Endothelial cell of umbilical vein (primary cell): Measurements from ENCODE around the gene NEU4.

Experiments used
- EZH2 ChIP-seq: IDR thresholded peaks from 2 replicates; pipeline ENCODE4 v1.6.1; 2012; ENCODE audit warnings: borderline replicate concordance, low read depth, mild to moderate bottlenecking, moderate library complexity, low read length, inconsistent platforms; ENCODE audit not compliant: severe bottlenecking
- POLR2A ChIP-seq: IDR thresholded peaks from 2 replicates; pipeline ENCODE4 v1.6.1; 2012; ENCODE audit warnings: low read depth, mild to moderate bottlenecking, control low read depth, low read length
- POLR2AphosphoS5 ChIP-seq: IDR thresholded peaks from 2 replicates; pipeline ENCODE4 v1.6.1; 2012; ENCODE audit warnings: low read depth, mild to moderate bottlenecking, control low read depth, low read length, moderate library complexity; ENCODE audit not compliant: insufficient read depth
- TF ChIP-seq, protein P1 (sequence below), 2 donors: IDR thresholded peaks; 1 replicate in 1 of 2; 2 replicates in 1 of 2; pipeline ENCODE4 v1.5.1; 2011; ENCODE audit warnings: low read length in 2 of 2, mild to moderate bottlenecking in 2 of 2, moderate library complexity in 2 of 2, control low read depth in 1 of 2, inconsistent platforms in 1 of 2, low read depth in 1 of 2; ENCODE audit not compliant: insufficient read depth in 1 of 2; ENCODE audit errors: extremely low read depth in 1 of 2

DNA sequence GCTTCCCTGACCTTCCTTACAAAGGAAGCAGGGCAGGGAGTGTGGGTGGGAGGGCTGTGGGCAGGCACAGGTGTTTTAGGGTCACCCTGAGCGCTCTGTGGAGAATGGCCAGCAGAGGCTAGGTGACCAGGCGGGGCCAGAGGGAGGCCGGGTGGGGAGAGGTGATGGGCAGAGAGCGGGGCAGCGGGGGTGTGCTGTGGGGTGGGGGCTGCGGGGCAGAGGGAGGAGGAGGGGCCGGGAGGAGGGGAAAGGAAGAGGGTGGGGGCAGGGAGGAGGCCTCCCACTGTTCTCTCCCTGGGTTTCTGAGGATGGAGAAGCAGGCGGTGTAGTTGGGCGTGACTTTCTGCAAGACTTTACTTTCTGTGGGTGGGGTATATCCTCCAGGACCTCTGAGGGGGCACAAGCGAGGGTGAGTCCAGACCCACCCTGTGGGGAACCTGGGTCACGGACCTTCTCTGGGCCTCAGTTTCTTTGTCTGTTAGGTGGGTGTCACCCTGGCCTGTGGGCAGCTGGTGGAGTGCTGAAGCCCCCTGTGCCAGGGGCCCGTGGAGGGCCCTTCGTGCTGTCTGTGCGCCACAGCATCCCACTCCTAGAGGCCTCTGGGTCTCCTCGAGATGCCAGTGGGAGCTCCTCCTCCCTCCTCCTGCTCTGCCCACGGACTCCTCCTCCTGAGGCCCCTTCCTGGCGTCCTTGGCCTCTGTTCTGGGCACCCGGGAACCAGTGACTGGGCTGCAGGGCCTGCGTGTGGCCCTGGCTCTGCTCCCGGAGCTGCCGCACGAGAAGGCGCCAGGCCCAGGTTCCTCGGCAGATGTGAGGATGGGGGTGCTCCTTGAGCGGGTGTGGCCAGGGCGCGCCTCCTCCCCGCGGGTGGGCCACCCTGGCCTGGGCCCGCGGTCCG is 6.3 kb upstream of the NEU4 start:
- TF ChIP-seq, protein P1, sequence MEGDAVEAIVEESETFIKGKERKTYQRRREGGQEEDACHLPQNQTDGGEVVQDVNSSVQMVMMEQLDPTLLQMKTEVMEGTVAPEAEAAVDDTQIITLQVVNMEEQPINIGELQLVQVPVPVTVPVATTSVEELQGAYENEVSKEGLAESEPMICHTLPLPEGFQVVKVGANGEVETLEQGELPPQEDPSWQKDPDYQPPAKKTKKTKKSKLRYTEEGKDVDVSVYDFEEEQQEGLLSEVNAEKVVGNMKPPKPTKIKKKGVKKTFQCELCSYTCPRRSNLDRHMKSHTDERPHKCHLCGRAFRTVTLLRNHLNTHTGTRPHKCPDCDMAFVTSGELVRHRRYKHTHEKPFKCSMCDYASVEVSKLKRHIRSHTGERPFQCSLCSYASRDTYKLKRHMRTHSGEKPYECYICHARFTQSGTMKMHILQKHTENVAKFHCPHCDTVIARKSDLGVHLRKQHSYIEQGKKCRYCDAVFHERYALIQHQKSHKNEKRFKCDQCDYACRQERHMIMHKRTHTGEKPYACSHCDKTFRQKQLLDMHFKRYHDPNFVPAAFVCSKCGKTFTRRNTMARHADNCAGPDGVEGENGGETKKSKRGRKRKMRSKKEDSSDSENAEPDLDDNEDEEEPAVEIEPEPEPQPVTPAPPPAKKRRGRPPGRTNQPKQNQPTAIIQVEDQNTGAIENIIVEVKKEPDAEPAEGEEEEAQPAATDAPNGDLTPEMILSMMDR (IDR thresholded peaks at IDR 0.05; ENCODE audit: extremely low read depth in 1 of 2, insufficient read depth in 1 of 2, low read depth in 1 of 2, low read length in 2 of 2), result no peak
- TF ChIP-seq POLR2A, result no peak
- TF ChIP-seq POLR2AphosphoS5, result no peak
- TF ChIP-seq EZH2, result no peak
